ENCODE measurements around the gene MRPL32. TPM values are rescaled to one million over a fixed set of nuclear protein-coding genes. Genes with fewer than 3 reads are reported as not detected.
"Not testable (repeated sequence)": the region's sequence is repeated elsewhere in the genome, so short reads cannot be mapped to it uniquely, and the experiment has no call there.

The MRPL32 gene
- 81.8 TPM for polyA plus RNA-seq (2012; ENCODE audit: insufficient read depth, insufficient read length)

DNA sequence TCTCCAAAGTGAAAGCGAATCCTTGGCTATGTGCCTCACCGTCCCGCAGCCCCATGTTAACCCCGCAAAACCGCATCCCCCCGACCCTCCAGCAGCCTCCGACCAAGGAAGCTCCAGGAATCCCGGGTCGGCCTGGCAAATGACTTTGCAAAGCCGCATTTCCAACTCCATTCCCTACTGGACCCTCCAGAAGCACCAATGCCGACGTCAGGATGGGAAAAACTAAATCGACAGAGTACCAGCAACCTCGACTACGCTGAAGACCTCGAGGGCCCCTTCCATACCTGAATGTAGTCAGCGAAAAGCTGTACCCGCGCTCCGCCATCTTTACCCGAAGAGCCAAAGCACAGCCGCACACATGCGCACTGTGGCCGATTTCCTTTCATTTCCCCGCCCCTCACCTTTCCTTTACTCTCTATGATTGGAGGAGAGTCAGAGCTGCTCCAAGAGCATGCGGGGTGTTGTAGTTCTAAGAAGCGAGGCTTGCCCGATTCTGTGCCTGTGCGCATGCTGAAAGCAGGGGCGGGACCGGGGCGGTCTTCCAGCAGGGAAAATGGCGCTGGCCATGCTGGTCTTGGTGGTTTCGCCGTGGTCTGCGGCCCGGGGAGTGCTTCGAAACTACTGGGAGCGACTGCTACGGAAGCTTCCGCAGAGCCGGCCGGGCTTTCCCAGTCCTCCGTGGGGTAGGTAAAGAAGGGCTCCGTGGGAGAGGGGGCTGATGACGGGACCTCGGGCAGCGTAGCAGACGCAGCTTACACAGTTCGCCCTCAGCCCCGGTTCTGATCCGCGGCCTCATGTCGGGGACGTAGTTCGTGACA lies at the start of gene MRPL32, which contains the start of gene PSMA2:
TSS of gene MRPL32 (plus strand) at position 543 of the 818 bp plus-strand sequence. CDS start at position 554, 11 bp downstream.
TSS of gene PSMA2 (minus strand) at position 341 of the 818 bp plus-strand sequence. CDS start at position 325, 16 bp downstream.
- H3K4me3 ChIP-seq (ENCODE audit: low read length), result peak within 1 kb of the TSS; percentile 93
- DNase-seq (ENCODE audit: low read depth, low spot score), result peak; percentile 96

DNA sequence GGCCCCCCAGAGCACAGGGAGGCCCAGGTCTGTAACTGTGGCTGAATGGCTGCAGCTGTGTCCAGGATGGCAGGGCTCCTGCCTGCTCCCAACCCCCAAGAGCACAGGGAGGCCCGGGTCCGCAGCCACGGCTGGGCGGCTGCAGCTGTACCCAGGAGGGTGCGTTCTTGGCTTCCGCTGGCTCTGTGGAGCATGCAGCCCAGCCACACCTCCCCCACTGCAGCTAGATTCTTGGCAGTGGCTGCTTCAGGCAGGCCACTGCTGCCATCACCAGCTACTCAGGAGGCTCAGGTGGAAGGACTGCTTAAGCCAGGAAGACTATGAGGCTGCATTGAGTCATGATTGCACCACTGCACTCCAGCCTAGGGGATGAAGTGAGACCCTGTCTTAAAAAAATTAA lies 48.2 kb upstream of the MRPL32 start:
- DNase-seq (ENCODE audit: low read depth, low spot score), result no peak
- no peak overlapping the region for H3K4me3 ChIP-seq (ENCODE audit: low read length)

DNA sequence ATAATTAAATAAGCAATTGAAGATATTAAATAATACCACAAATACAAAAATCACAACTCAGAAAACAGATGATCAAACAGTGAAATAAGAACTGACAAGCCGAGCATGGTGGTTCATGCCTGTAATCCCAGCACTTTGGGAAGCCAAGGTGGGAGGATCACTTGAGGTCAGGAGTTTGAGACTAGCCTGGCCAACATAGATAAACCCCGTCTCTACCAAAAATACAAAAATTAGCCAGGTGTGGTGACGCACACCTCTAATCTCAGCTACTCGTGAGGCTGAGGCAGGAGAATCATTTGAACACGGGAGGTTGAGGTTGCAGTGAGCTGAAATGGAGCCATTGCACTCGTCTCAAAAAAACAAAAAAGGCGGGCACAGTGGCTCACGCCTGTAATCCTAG lies 47.0 kb upstream of the MRPL32 start:
- H3K4me3 ChIP-seq (ENCODE audit: low read length); DNase-seq (ENCODE audit: low read depth, low spot score): not testable (repeated sequence)

DNA sequence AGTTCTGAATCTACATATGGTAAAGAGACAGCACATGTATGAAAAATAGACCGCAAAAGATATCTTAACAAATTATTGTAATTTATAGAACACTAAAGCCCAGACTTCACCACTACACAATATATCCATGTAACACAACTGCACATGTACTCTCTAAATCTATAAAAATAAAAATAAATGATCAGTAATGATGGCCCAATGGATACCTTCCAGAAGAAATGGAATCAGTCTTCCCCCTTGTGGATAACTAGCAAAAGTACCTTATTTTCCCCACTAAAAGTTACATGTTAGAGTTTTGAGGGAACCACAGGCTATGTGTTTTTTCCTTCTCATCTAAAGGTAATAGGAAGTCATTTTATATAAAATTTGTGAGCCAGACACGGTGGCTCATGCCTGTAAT lies 46.0 kb upstream of the MRPL32 start:
- DNase-seq (ENCODE audit: low read depth, low spot score), result no peak
- H3K4me3 ChIP-seq (ENCODE audit: low read length), result no peak overlapping the region

DNA sequence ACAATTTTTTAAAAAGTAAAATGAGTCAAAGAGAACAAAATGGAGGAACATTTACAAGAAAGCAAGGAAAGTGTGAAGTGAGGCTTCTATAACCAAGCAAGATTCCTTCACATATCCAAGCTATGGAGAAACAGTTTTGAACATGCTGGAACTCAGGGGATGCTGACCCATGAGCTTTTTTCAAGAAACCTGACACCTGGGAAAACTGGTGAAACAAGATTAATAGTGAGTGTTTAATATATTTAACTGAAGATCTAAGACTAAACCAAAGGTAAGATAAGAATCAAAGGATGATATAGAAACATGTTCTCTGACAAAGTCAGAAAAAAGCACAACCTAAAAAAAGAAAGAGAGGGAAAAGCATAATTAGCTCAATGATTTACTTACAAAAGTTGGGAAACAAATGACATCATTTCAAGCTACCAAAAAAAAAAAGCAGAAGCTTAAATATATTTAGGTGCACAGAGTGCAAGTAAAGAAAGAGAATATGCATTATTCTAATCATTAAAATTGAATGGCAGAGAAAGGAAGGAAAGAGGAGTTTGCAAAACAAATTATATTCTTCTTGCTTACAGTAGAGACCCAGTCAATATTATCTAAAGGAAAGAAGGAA lies 45.2 kb upstream of the MRPL32 start:
- no peak overlapping the region for H3K4me3 ChIP-seq (ENCODE audit: low read length)
- DNase-seq (ENCODE audit: low read depth, low spot score), result no peak

DNA sequence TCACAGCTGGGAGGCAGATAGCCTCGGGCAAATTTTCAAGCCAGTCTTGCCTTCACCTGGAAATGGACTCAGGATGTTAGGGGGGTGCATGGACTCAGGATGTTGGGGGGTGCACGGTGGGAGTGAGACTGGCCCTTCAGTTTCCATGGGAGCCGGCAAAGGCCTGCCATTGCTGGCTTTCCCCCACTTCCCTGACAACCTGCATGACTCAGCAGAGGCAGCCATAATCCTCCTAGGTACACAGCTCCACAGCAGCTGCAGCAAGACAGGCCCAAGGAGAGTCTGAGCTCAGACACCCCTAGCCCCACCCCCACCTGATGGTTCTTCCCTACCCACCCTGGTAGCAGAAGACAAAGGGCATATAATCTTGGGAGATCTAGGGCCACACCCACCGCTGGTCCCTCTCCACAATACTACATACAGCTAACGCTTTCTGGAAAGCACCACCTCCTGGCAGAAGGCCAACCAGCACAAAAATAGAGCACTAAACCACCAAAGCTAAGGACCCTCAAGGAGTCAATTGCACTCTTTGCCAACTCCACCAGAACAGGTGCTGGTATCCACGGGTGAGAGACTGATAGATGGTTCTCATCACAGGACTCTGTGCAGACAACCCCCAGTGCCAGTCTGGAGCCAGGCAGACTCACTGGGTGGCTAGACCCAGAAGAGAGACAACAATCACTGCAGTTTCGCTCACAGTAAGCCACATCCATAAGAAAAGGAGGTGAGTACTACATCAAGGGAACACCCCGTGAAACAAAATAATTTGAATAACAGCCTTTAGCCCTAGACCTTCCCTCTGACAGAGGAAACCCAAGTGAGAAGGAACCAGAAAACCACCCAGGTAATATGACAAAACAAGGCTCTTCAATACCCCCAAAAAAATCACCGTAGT lies 38.6 kb upstream of the MRPL32 start:
- DNase-seq (ENCODE audit: low read depth, low spot score), result no peak
- no peak overlapping the region for H3K4me3 ChIP-seq (ENCODE audit: low read length)

DNA sequence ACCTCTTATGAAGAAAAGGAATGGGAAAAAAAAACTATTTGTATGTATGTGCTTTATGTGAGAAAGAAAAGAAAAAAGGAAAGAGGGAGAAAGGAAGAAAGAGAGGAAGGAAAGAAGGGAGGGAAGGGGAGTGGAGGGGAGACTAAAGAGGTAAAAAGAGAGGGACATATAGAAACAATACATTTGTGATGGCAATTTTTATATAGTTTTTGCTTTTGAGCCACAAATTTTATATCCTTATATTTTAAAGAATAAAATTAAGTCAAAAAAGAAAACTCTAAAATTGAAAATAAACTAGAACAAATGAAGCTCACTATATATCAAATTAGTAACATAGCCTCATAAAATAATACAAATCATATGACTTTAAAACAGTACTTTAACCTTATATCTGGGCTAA lies 31.3 kb upstream of the MRPL32 start:
- H3K4me3 ChIP-seq (ENCODE audit: low read length), result no peak overlapping the region

DNA sequence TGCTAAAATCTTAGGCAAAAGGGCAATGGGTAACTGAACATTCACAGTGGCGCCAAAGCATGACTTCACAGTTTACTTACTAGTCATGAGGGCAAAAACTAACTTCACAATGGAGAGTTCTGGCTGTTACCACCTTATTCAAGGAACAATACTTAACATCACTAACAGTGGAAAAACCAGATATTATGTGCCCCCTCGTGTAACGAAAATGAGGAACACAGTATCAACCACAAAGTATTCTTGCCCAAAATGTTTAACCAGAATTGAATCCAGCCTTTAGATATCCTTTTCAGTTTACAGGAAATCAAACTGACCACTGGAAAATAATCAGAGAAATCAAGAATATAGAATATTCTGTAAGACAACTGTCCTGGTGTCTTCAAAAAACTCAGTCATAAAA lies 29.8 kb upstream of the MRPL32 start:
- no peak overlapping the region for H3K4me3 ChIP-seq (ENCODE audit: low read length)
- no peak for DNase-seq (ENCODE audit: low read depth, low spot score)

More for the DNA sequence above, 31.3 kb upstream of the MRPL32 start:
- DNase-seq (ENCODE audit: low read depth, low spot score), result no peak

DNA sequence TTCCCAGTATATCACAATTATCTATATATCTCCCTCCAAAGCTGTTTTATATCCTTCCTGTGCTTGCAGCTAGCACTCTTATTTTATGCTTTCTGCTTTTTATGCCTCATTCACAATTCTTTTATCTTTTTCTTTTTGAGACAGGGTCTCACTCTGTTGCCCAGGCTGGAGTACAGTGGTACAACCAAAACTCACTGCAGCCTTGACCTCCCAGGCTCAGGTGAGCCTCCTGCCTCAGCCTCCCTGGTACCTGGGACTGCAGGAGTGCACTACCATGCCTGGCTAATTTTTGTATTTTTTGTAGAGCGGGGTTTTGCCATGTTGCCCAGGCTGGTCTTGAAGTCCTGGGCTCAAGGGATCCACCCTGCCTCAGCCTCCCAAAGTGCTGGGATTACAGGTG lies 26.0 kb upstream of the MRPL32 start:
- DNase-seq (ENCODE audit: low read depth, low spot score), result no peak
- no peak overlapping the region for H3K4me3 ChIP-seq (ENCODE audit: low read length)

DNA sequence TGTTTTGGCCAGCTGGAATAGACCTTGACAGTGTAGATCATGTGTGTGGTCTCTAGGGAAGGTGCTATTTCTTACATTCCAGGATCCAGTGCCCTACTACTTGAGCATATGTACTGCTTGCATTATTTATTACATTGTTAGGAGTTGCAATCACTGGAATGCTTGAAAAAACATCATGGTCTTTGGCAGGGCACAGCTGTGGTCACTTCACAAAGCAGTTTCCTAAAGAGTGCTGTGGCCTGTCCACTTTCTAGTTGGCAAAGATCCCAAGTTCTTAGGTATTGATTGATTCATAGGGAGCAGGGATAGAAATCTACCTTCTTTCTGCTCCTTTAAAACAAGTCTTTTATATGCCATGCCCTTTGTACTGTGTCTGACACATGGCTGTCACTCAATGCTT lies 24.9 kb upstream of the MRPL32 start:
- no peak overlapping the region for H3K4me3 ChIP-seq (ENCODE audit: low read length)
- DNase-seq (ENCODE audit: low read depth, low spot score), result no peak

DNA sequence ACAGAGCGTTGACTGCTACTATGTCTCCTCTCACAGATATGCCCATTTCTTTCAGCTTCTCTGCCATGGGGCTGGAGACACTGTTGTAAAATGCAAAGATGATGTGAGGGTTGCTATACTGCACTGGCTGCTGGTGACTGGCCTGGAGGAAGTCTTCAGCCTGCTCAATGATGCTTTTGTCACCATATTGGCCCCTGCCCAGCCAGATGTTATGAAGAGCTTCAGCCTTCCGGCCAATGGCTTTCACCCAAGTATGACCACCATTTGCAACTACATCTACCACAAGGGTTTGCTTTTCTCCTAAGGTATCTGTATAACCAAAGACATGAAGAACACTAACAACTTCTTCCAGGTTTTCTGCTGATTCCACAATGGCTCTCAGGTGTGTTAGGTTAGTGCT lies 21.9 kb upstream of the MRPL32 start:
- DNase-seq (ENCODE audit: low read depth, low spot score), result no peak
- H3K4me3 ChIP-seq (ENCODE audit: low read length), result no peak overlapping the region

DNA sequence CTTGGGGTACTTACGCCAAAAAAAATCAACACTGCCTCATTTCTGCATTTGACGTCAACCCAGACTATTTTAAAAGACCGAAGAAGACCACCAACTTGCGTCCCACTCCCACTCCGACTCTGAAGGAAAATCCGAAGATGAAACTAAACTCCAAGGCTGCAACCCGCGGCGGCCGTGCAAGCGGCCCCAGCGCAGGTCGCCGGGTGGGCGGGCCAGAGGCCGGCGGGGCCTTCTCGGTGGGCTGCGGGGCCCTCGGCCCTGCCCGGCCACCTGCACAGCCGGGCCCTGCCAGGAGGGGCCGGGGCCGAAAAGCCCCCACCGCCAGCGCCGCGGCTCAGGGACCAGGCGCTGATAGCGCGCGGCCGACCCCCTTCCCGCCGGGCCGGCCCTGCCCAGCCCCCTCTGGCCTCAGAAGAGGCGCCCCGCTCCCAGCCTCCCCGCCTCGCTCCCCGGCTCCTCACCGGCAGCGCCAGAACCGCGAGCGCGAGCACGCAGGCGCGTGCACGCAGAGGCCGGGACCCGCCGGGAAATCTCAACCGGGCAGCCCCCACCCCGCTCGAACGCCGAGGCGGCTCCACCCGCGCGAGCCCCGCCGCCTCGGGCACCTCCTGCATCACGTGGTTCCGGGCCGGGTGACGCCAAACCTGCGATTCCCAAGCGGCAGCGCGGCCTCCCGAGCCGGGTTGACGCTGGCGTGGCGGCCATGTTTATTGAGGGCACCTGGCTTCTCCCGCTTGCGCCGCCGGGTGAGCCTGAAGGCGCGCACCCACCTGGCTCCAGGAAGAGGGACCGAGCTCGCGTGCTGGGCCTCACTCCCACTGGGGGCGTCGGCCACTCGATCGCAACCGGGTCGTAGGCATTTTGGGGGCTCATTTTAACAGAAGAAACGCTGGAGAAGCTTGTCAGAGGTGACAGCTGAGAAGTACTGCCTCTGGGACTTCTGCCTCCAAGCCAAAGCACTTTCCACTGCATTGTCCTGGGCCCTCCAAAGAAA lies 20.4 kb upstream of the MRPL32 start, which contains the start of gene C7orf25:
TSS of gene C7orf25 (minus strand) at position 617 of the 994 bp plus-strand sequence. CDS start 1,170 bp downstream, outside the sequence.
- H3K4me3 ChIP-seq (ENCODE audit: low read length), result peak within 1 kb of the TSS; percentile 70
- DNase-seq (ENCODE audit: low read depth, low spot score), result peak; percentile 92

DNA sequence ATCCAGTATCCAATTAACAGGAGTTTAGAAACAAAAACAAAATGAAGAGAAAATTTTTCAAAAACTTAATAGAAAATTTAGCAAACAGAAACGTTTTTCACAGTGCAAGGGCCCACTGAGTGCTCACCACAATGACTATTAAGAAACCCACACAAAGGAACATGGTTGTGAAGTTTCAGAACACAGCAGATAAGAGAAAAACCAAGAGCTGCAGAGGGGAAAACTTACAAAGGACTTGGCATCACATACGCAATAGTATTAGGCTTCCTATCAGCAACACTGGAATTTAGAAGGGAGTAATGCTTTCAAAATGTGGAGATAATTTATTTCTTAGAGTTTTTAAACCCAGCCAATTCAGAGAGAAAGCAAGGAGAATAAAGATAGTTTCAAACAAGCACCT lies 18.6 kb upstream of the MRPL32 start:
- peak; percentile 81 for DNase-seq (ENCODE audit: low read depth, low spot score)
- H3K4me3 ChIP-seq (ENCODE audit: low read length), result peak overlapping the region; percentile 15; the same call in 1 of the 2 replicates

DNA sequence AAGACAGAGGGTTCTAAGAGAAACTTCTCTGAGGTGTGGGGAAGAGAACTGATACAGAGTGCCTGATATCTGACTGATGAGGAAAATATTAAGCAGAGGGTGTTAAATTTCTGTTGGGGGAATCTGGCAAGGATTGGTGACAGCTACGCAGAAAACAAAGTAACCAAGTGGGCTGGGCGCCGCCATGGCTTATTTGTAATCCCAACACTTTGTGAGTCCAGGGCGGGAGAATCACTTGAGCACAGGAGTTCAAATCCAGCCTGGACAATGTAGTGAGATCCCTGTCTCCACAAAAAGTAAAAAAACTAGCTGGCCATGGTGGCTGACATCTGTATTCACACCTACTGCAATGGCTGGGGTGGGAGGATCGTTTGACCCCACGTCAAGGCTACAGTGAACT lies 18.2 kb upstream of the MRPL32 start:
- no peak for DNase-seq (ENCODE audit: low read depth, low spot score)
- H3K4me3 ChIP-seq (ENCODE audit: low read length), result peak overlapping the region; percentile 15; the same call in 1 of the 2 replicates

DNA sequence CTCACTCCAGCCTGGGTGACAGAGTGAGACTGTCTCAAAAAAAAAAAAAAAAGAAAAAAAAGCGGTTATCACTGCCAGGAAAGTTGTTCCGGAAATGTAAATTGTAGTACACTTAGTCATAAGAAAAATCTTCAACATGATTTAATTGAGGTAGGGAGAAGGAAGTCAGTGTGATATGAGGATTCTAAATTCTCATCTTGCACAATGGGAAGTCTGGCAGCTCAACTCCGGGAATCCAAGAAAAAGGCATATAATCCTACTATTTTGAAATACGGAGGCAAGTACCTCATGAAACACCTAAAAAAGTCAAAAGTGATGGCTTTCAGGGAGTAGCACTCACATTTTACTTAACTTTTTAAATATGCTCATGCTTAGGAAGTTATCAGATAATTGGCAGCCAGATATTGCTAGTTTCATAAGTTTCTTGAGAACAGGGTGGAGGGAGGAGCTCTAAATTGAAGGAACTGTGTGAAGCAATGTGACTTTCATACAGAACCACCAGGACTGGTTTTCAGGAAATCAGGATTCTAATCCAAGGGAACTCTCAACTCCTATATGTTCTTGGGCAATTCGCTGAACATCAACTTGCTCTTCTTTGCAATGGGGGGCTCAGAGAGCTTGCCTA lies 17.6 kb upstream of the MRPL32 start:
- no peak for DNase-seq (ENCODE audit: low read depth, low spot score)
- no peak overlapping the region for H3K4me3 ChIP-seq (ENCODE audit: low read length)

DNA sequence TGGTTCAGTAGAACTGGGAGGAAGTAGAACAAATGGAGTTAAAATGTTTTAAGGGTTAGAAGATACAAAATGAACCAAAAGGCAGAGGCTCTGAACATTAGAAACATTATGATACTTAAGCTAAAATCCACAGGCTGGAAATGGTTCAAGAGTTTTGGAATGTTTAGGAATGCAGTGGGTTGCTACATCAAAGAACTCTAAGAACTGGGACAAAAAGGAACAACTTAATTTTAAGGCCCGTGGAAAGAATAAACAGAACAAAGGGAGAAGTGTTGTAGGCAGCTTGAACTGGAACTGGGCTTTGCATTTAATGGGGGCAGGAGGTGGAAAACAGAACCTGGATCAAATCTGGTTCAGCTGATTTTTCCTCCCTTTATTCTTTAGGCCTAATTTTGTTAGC lies 16.8 kb upstream of the MRPL32 start:
- no peak overlapping the region for H3K4me3 ChIP-seq (ENCODE audit: low read length)
- DNase-seq (ENCODE audit: low read depth, low spot score), result no peak

DNA sequence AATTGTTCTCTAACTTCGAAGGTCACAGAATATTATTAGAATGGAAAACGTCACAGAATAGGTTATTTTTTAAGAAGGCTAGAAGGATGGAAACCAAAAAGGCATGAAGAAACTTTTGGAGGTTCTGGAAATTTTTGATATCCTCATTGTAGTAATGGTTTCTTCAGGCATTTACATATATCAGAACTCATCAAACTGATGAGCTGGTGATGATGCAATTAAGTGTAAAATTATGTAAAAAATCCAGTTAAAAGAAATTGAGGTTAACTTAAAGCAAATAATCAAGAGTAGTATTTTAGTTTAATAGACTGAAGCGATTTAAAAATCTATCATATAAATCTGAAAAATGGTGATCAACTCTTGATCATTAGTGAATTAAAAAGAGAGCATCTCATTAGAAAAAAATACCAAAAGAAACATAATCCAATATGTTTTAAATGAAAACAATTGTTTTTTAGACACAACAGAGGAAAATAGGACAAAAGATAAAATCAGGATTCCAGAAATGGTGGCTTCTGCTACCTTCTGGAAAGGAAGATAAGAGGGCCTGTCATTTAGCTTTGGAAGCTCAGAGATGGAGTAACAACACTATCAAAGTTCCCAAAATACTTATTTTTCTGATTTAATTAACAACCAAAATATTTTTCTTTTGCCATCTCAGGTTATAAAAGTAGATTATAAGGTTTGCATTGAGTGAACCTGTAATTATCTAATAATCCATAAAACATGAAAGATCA lies 10.0 kb upstream of the MRPL32 start:
- H3K4me3 ChIP-seq (ENCODE audit: low read length), result no peak overlapping the region
- DNase-seq (ENCODE audit: low read depth, low spot score), result no peak

Measured in Jurkat, Clone E6-1 (cell line).